Loucy (cell line): ENCODE measurements around the gene ANTXRL.
"Not testable (repeated sequence)": the region's sequence is repeated elsewhere in the genome, so short reads cannot be mapped to it uniquely, and the experiment has no call there.

ENCODE experiments used
- H2AFZ ChIP-seq: fragments of 200-600 bp; sonication (generic); 2 replicates; pipeline ENCODE4 v1.6.0; 2016; ENCODE audit warnings: antibody characterized with exemption, mild to moderate bottlenecking, low read length, moderate library complexity
- H3F3A ChIP-seq: fragments of 200-600 bp; 2 replicates; pipeline ENCODE4 v1.6.0; 2016; ENCODE audit warnings: antibody characterized with exemption, low read depth, mild to moderate bottlenecking
- H3K27me3 ChIP-seq: fragments of 200-600 bp; sonication (generic); 2 replicates; pipeline ENCODE4 v1.6.1; 2014; ENCODE audit warnings: low read length, mild to moderate bottlenecking; ENCODE audit not compliant: insufficient read depth, poor library complexity, severe bottlenecking
- H3K36me3 ChIP-seq: fragments of 200-600 bp; sonication (generic); 2 replicates; pipeline ENCODE4 v1.6.1; 2016; ENCODE audit warnings: low read length; ENCODE audit not compliant: insufficient read depth
- H3K4me1 ChIP-seq: fragments of 200-600 bp; sonication (generic); 2 replicates; pipeline ENCODE4 v1.5.1; 2014; ENCODE audit warnings: low read length, mild to moderate bottlenecking; ENCODE audit not compliant: insufficient read depth, poor library complexity, severe bottlenecking
- H3K4me2 ChIP-seq: fragments of 200-600 bp; sonication (generic); 2 replicates; pipeline ENCODE4 v1.6.0; 2014; ENCODE audit warnings: antibody characterized with exemption, low read length, low read depth, mild to moderate bottlenecking; ENCODE audit not compliant: poor library complexity, severe bottlenecking
- H3K4me3 ChIP-seq: fragments of 200-600 bp; sonication (generic); 2 replicates; pipeline ENCODE4 v1.5.1; 2014; ENCODE audit warnings: low read length, mild to moderate bottlenecking, mixed read lengths; ENCODE audit not compliant: poor library complexity, severe bottlenecking
- H3K79me2 ChIP-seq: fragments of 200-600 bp; sonication (generic); 2 replicates; pipeline ENCODE4 v1.6.1; 2014; ENCODE audit warnings: low read length; ENCODE audit not compliant: insufficient read depth
- H3K9ac ChIP-seq: fragments of 200-600 bp; sonication (generic); 2 replicates; pipeline ENCODE4 v1.6.0; 2014; ENCODE audit warnings: mild to moderate bottlenecking, low read depth, low read length, moderate library complexity; ENCODE audit not compliant: poor library complexity, severe bottlenecking
- H3K9me2 ChIP-seq: fragments of 200-600 bp; sonication (generic); replicated peaks from 2 replicates; pipeline ENCODE4 v1.6.1; 2016; ENCODE audit warnings: low read depth, low read length, mixed read lengths
- H3K9me3 ChIP-seq: fragments of 200-600 bp; sonication (generic); 2 replicates; pipeline ENCODE4 v1.6.1; 2014; ENCODE audit warnings: mild to moderate bottlenecking, antibody characterized with exemption, low read length, low read depth; ENCODE audit not compliant: insufficient read depth
- H4K20me1 ChIP-seq: fragments of 200-600 bp; sonication (generic); 2 replicates; pipeline ENCODE4 v1.6.0; 2014; ENCODE audit warnings: antibody characterized with exemption, low read length, mild to moderate bottlenecking; ENCODE audit not compliant: insufficient read depth, poor library complexity, severe bottlenecking
- EZH2phosphoT487 ChIP-seq: fragments of 200-600 bp; IDR thresholded peaks from 2 replicates; pipeline ENCODE4 v1.6.1; 2018; ENCODE audit warnings: antibody characterized with exemption, mild to moderate bottlenecking, moderate library complexity, borderline replicate concordance
- TF ChIP-seq, protein P1 (sequence below): fragments of 200-600 bp; sonication (generic); conservative IDR thresholded peaks from 2 replicates; pipeline ENCODE4 v1.5.1; 2014; ENCODE audit warnings: mild to moderate bottlenecking, antibody characterized with exemption, low read length

Gene ANTXRL

DNA sequence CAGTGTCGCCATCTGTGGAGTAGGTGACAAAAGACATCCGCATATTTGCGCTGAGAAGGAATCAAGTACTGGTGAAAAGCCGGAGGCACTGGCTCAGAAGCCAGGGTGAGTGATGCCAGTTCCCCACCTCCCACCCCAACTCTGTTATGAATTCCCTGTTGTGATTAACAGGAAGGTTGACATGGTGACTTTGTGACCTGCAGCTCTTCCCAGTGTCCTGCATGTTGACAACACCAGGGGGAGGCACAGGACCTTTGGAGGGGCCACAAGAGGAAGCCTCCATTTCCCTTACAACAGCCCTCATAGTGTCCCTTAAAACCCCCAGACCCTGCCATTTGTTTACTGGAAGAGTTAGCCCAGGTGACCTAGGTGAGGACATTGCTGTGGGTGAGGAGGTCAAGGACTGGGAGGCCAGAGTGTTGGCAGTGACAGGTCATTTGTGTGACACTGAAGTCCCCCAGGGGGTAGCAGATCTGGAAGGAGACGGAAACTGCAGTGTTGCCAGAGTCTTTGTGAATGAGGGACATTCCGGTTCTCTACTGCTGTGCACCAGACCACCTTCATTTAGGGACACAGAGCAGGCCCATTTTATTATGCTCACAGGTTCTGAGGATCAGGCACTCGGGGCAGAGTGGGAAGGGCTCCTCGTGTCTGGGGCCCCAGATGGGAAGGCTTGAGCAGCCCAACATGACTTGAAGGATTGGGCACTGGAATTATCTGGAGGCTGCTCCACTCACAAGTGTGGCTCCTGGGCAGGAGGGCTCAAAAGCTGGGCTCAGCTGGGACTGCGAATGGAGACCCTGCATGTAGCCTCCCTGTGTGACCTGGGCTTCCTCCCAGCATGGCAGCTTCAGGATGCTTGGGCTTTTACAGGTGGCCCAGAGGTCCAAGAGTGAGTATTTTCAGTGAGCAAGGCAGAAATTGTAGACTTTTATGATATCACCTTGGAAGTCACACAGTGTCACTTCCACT lies 13.0 kb upstream of the ANTXRL start:
- H3F3A ChIP-seq, result no peaks in the 10 kb centered on the region
- 0 out of 2 replicates have a peak overlapping the region, but pooled peaks have one; percentile 29 for H2AFZ ChIP-seq
- no peaks in the 10 kb centered on the region for H3K27me3 ChIP-seq
- H3K79me2 ChIP-seq, result peaks cover 5% of the 10 kb centered on the region
- no peak overlapping the region for H3K9ac ChIP-seq
- H3K4me2 ChIP-seq, result no peak overlapping the region
- peaks cover 37% of the 10 kb centered on the region for H3K4me1 ChIP-seq
- H3K9me3 ChIP-seq, result no peaks in the 10 kb centered on the region
- no peak overlapping the region for H3K4me3 ChIP-seq
- no peaks in the 10 kb centered on the region for H3K36me3 ChIP-seq
- H4K20me1 ChIP-seq, result no peaks in the 10 kb centered on the region
- H3K9me2 ChIP-seq, result no peaks in the 10 kb centered on the region
- no peak for TF ChIP-seq EZH2phosphoT487
- TF ChIP-seq, protein P1, sequence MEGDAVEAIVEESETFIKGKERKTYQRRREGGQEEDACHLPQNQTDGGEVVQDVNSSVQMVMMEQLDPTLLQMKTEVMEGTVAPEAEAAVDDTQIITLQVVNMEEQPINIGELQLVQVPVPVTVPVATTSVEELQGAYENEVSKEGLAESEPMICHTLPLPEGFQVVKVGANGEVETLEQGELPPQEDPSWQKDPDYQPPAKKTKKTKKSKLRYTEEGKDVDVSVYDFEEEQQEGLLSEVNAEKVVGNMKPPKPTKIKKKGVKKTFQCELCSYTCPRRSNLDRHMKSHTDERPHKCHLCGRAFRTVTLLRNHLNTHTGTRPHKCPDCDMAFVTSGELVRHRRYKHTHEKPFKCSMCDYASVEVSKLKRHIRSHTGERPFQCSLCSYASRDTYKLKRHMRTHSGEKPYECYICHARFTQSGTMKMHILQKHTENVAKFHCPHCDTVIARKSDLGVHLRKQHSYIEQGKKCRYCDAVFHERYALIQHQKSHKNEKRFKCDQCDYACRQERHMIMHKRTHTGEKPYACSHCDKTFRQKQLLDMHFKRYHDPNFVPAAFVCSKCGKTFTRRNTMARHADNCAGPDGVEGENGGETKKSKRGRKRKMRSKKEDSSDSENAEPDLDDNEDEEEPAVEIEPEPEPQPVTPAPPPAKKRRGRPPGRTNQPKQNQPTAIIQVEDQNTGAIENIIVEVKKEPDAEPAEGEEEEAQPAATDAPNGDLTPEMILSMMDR, result peak; percentile 62

DNA sequence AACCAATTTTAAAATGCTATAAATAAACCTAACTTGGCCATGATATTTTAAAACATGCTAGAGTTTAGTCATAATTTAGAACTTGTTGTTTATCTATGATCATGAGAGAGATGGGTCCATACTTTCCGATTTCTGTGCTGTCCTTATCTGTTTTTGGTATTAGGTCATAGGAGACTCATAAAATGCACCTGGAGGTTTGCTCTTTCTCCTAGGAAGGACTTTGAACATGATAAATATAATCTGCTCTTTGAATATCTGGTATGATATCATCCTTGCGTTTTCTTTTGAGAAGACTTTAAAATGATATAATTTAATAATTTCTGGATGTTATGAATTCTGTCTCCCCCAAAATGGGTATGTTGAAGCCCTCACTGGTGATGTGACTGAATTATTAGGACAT lies 9.0 kb upstream of the ANTXRL start:
- Histone ChIP-seq H3K9me3 (no peaks in the 10 kb centered on the region), H2AFZ (no peak overlapping the region), H3K9me2 (no peaks in the 10 kb centered on the region), H3K4me1 (peaks cover 7% of the 10 kb centered on the region), H3K4me2 (no peak overlapping the region), H3K79me2 (no peaks in the 10 kb centered on the region), H3K36me3 (no peaks in the 10 kb centered on the region), H3K9ac (no peak overlapping the region), H4K20me1 (no peaks in the 10 kb centered on the region), H3F3A (no peaks in the 10 kb centered on the region), H3K27me3 (no peaks in the 10 kb centered on the region), H3K4me3 (no peak overlapping the region)
- TF ChIP-seq EZH2phosphoT487, result no peak
- TF ChIP-seq, protein P1, result no peak

DNA sequence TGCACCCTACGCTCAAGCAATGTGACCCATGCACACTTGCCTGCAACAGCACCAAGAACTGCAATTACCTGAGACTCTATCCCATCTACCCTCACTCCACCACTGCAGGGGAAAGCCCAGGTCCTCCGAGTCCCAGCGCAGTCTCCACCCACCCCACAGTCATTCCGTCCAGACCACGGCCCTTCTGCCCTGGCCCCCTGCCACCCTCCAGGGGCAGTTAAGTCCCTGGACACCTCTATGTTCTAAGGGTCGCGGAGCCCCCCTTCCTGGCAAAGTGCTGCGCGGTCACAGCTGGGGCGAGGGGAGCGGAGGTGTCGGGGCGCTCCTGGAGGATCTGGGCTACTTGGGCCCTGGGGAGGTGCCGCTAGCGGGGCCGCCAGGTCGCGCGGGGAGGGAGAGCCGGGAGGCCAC lies 4.4 kb upstream of the ANTXRL start:
- H3K9me3 ChIP-seq, H3K36me3 ChIP-seq, H2AFZ ChIP-seq, H3K79me2 ChIP-seq, H4K20me1 ChIP-seq, H3K4me2 ChIP-seq, H3F3A ChIP-seq, H3K9ac ChIP-seq, H3K27me3 ChIP-seq, H3K9me2 ChIP-seq: not testable (repeated sequence)
- H3K4me3 ChIP-seq, result peak overlapping the region; percentile 60
- peaks cover 19% of the 10 kb centered on the region for H3K4me1 ChIP-seq
